HG03060 (cell line): ENCODE results near the gene SLC25A31.

Source experiments
- ATAC-seq: cut with Tn5 transposase; IDR thresholded peaks from one replicate; pipeline ENCODE4 v1.9.1; 2021; ENCODE audit warnings: low read depth, moderate number of reproducible peaks; ENCODE audit not compliant: unreplicated experiment

Gene SLC25A31

DNA sequence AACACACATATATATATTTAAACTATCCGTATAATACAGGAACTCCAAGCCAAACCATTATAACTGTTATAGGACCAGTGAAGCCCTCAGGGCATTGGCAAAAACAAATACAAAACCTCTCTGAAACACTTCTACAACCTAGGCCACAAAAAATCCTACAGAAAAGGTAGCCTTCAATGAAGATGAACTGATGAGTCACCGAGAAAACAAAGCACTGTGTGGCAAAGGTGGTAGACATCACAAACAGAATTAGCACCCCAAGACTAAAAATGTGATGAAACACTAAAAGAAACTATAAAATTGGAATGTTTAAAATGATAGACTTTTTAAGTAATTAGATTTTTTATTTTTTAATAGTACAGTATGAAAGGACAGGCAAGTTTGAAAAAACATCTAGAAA is 46.4 kb downstream of the SLC25A31 start:
- no peak for ATAC-seq

DNA sequence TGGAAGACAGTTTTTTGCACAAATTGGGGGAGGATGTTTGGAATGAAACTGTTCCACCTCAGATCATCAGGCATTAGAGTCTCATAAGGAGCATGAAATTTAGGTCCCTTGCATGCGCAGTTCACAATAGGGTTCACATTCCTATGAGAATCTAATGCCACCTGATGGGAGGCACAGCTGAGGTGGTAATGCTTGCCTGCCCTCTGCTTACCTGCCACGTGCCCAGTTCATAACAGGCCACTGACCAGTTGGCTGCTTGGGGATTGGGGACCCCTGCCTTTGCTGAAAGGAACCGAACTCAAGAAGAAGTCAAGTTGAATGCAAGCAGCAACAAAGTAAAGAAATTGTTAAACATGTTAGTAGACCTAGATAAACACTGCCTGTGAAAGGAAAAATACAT is 47.3 kb downstream of the SLC25A31 start:
- ATAC-seq: no peak

DNA sequence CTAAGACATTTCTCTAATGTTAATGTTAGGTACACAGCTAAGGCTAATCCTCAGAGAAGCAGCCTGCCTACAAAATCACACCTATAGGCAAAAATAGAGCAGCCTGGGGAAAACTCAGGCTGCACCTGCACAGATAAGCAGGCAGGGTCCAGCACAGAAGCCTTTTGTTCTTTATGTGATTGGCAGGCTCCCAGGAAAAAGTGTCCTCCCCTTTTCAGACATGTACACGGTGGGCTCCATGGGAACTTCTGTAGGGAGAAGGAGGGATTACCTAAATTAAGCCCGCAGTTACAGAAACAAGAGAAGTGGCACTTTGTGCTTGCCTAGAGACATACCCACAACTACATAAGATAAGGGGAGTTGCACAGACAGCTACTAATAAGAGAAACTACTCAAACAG is 47.9 kb downstream of the SLC25A31 start:
- ATAC-seq: no peak

DNA sequence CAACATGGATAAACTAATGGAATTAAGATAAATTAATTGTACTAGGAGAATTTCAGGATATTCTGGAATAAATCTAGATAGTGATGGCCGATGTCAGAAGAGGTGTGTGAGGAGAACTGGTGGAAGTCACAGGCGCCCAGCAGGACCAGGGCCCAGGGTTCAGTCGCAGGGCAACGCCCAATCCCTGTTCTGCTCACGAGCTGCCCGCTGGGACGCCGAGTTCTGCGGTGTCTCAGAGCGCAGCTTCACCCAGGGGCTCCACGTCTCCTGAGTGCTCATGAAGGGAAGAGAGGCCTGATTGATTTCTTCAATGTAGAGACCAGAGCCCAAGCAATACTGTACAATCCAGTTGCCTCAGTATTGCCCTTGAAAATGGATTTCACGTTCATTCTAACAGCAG is 50.4 kb downstream of the SLC25A31 start:
- ATAC-seq: no peak

DNA sequence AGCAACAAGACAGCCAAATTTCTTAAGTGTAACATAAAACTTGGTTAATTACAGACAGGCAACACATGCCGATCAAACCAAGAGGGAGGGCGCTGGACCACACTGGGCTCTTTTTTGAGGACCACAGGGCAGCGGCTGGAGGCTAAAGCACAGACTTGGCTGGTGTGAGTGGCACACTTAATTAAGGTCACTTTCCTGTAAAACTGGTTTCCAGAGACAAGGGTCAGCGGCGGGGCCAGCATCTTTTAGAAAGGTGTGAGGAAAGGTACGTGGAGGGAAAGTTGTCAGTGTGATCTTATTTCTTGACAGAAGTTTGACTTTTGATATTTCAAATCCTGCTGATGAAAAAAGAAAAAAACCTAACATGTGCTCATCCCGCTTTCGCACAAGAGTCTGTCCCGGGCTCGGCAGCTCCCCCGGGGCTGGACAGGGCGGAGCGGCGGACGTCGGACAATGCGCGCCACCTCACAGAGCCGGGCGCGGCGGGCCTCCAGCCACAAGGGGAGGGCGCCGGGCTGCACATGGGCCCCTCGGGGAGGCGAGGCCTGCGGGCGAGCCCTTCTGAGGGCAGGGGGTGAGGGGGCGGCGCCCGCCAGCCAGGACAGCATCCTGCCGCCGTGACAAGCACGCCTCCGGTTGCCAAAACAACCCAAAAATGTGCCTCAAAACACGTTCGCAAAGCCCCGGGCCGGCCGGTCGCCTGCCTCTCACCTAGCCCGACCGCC is 51.3 kb downstream of the SLC25A31 start:
- peak; percentile 8 for ATAC-seq

DNA sequence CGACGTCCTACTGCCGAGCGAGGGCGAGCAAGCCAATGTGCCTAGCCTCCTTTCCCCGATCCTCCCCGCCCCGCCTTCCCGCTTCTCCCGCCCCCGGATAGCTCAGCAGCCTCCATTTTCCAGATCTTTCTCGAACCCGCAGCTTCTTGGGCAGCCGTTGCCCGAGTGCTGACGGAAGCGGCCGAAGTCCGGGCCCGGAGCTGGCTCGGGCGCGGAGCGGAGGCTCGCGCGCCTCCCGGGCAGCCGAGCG is 51.8 kb downstream of the SLC25A31 start:
- ATAC-seq: no peak

DNA sequence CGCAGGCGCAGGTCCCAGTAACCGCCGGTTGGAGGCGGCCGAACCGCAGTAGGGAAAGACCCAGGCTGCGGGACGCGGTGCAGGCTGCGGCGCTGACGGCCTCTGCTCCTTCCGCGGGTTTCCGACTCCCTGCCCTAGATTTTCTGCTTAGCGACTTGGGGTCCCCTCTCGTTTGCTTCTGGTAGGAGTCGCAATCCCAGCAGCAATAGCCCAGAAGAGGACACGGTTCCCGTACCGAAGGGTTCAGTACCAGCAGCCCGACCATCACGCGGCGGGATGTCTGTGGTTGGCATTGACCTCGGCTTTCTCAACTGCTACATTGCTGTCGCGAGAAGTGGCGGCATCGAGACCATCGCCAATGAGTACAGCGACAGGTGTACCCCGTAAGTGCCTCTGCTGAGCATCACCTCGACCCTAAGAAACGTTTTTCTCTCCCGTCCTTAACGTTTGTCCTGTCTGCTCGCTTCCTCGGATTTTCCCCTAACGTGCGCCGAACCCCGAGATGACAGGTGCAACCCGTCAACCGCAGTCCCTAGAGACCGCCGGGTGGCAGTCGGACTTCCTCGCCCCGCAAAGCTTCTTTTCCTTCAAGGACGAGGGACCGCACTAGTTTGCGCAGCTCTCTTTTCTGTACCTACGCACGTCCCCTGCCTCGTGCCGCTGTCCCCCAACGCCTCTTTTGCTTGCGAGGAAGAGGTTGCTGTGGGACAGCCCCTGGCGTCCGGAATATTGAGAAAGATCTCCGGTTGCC is 52.2 kb downstream of the SLC25A31 start, which contains the start of gene HSPA4L:
Gene HSPA4L, plus strand, starts transcription at position 48 of the 751 bp plus-strand sequence. Its CDS starts 229 bp downstream, at position 277.
- ATAC-seq: peak; percentile 33

DNA sequence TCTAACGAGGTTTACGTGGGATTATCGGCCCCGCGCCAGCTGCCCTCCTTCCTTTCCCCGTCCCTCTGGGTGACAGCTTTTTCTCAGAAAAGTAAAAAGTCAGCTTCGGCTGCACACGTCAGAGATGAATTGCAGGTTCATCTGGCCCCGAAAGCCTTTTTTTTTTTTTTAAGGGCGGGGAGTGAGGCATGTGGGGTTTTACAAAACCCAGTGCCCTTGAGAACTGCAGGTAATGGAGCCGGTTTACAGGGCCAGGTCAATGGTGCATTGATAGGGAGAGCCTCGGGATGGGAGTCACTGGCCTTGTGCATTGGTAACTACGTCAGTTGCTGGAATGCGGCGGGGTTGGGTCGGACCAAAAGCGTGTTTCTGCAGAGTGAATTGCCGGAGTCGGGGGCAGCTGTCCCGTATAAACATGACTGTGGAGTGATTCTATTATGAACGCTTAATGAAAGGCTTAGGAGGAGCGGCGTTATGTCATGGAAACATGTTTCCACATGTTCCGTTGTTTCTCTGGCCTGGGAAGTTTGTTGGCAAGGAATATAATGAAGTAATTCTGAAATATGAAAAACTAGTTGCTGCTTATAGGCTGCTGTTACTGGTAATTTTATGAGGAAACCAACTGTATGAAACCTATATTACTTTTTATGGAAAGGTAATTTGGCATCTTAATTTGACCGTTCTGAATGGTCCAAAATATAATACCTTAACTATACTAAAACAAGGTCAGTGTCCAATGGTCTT is 53.0 kb downstream of the SLC25A31 start:
- ATAC-seq: peak; percentile 15

DNA sequence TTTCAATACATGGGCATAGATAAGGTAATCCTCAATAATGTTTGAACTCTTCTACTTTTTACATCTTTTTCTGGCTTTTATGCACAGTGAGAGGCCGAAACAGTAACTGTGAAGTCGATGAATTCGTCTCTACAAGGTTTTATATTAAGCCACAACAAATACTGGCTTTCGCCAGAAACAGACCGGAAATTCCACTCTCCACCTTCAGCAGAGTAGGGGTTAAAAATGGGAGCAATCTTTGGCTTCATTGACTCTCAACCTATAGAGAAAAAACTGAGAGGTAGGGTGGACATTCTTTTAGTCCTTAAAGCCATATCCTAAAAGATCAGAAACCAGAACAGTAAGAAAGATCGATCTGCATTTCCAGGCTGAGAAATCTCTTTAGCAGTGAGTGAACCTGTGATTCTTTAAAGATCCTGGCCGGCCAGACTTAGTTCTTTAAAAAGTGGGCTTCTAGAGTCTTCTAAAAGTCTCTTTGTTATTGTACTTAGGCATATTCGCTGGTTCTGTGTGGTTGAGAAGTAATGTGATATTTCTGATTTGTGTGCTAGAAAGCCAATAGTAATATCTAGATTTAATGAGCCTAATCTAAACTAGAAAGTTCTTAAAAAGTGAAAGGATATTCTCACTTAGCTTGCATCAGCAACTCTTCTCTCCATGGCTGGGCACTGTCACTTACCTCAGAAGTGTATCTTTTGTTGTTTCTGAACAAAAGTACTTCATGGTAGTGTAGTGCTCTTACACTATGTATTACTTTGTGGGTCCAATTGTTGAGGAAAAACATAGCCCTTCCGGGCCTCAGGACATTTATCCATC is 54.0 kb downstream of the SLC25A31 start:
- no peak for ATAC-seq

DNA sequence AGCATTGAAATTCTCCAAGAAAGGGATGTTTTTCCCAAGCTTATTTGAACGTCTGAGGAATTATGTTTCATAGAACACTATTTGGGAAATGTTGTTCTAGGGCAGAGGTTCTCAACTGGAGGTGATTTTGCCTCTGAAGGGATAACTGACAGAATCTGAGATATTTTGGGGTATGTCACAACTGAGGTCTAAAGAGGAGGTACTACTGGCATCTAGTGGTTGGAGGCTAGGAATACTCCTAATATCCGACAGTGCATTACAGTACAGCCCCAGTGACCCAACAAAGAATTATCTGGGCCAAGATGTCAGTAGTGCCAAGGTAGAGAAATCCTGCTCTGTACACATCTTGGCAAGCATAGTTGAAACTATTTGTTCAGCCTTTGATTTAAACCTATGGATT is 58.3 kb downstream of the SLC25A31 start:
- ATAC-seq: no peak

DNA sequence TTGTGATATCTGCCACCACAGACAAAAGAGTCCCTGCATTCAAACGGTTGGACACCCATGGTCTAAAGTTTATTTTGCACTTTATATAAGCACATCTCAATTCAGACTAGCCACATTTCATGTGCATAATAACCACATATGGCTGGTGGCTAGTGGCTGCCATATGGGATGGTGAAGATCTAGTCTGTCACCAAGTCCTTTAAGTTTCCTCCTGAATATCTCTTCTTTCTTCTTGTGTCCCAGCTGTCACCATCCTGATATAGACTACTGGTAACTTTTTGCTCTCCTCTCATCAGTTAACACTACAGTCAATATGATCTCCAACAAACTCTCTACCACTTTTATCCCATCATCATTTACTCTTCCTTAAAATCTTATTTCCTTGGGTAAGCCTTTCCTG is 61.2 kb downstream of the SLC25A31 start:
- no peak for ATAC-seq

DNA sequence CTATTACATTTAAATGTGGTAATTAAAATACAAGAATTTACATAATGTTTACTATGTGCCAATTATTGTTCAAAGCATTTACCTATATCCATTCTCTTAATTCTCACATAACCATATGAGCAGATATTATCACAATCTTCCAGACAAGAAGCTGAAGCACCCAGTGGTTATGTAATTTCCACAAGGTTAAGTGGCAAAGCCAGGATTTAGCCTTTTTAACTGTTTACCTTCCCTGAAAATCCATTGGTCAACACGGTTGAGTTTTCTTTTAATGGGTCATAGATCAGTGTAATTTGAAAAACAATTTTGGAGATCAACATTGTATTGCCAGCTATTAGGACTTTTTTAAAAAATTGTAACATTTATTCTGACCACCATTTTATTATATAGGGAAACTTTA is 63.3 kb downstream of the SLC25A31 start:
- ATAC-seq: no peak

DNA sequence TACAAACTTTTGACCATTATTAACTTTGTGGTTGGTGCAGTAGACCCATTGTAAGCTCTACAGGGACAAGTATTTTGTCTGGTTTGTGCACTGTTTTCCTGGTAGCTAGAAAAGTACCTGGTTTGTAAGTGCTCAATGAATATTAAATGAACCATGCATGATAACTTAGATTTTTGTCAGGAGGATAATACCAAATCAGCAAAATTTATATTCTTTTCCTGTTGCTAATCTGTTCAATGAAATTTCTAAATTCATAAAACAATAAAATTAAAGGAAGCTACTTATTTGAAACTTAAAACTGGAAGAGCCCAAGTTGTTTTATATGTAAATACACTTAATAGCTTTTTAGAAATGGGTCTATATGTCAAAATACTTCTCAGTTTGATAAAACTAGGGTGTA is 69.5 kb downstream of the SLC25A31 start:
- ATAC-seq: no peak

DNA sequence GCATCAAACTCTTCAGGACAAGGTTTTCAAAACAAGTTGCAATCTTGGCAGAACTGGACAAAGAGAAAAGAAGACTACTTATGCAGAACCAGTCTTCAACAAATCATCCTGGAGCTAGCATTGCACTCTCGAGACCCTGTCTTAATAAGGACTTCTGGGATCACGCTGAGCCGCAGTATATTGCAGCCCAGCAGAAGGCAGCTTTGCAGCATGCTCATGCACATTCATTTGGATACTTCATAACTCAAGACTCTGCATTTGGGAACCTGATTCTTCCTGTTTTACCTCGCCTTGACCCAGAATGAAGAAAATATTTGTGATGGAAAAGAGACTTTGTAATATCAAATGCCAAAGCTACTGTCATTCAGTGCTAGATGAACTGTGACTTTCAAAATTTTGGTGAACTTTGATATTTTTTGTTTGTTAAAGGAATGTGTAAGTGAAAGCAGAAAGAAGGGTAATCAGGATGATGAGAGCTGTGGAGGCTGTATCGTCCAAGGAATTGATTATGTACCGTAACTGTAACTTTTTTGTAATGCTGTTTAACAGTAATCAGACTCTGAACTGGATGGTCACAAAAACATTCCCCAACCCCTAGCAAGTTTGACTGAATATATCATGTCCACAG is 79.1 kb downstream of the SLC25A31 start:
- ATAC-seq: no peak

DNA sequence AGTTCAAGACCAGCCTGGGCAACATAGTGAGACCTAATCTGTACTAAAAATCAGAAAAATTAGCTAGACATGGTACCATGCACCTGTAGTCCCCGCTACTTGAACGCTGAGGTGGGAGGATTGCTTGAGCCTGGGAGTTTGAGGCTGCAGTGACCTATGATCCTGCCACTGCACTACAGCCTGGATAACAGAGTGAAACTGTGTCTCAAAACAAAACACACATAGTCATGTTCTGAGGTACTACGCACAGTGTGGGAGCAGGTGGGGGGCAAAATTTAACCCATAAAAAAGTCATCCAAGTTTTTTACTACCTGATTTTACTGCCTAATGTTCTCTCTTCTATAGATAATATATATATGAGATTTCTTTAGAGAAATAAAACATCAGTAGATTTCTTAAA is 80.4 kb downstream of the SLC25A31 start:
- no peak for ATAC-seq

DNA sequence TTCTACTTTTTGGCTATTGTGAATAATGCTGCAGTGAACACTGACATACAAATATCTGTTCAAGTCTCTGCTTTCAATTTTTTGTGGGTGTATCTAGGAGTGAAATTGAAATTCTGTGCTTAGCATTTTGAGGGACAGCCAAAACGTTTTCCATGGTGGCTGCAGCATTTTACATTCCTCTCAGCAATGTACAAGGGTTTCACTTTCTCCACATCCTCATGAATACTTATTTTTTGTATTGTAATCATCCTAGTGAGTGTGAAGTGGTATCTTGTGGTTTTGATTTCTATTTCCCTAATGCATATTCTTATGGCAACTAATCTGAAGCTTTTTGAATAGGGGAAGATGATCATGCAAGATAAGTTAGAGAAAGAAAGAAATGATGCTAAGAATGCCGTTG is 92.2 kb downstream of the SLC25A31 start:
- no peak for ATAC-seq
